ENCODE data around the gene FITM1. TPM values are rescaled to one million over a fixed set of nuclear protein-coding genes. Genes with fewer than 3 reads are reported as not detected.
A peak's percentile ranks its signal among the peaks of the same experiment; 100 is the strongest.

Gene FITM1
- total RNA-seq, 6 experiments from 2014 or later, result not detected

DNA sequence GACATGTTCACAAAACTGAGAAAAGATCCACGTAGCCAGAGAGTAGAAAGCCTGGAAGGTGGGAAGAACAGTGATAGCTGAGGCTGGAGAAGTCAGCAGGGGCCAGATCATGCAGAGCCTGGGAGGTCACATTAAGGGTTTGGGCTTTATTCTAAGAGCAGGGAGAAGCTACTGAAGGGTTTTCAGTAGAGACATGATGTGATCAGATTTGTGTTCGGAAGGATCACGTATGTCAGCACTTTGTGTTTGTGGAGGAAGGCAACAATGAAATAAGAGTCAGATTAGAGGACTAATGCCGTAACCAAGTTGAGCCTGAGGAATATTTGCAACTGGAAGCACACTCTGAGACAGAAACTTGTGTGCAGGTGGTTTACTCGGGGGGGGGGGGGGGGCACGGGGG is 40.6 kb upstream of the FITM1 start:
- peaks cover 11% of the 10 kb centered on the region for H3K4me1 Mint-ChIP-seq (ENCODE audit: low read depth)
- H3K27ac Mint-ChIP-seq, result no peak overlapping the region
- H3K9me3 Mint-ChIP-seq, result no peaks in the 10 kb centered on the region
- no peak for DNase-seq
- TF ChIP-seq CTCF (IDR thresholded peaks at IDR 0.05), result no peak
- H3K27me3 Mint-ChIP-seq (ENCODE audit: insufficient read depth), result peaks cover 10% of the 10 kb centered on the region
- no peaks in the 10 kb centered on the region for H3K36me3 Mint-ChIP-seq (ENCODE audit: low read depth)
- no peak overlapping the region for H3K4me3 Mint-ChIP-seq

GRCh38 chr14:24092110-24092504 is 38.4 kb upstream of the FITM1 start:
- no peak for DNase-seq
- TF ChIP-seq CTCF (IDR thresholded peaks at IDR 0.05), result no peak
- H3K27me3 Mint-ChIP-seq (ENCODE audit: insufficient read depth), result peaks cover under 1% of the 10 kb centered on the region
- no peak overlapping the region for H3K27ac Mint-ChIP-seq
- H3K4me1 Mint-ChIP-seq (ENCODE audit: low read depth), result peaks cover 26% of the 10 kb centered on the region
- no peaks in the 10 kb centered on the region for H3K9me3 Mint-ChIP-seq
- no peak overlapping the region for H3K4me3 Mint-ChIP-seq
- H3K36me3 Mint-ChIP-seq (ENCODE audit: low read depth), result peaks cover 4% of the 10 kb centered on the region; the same call in 1 of the 2 replicates

DNA sequence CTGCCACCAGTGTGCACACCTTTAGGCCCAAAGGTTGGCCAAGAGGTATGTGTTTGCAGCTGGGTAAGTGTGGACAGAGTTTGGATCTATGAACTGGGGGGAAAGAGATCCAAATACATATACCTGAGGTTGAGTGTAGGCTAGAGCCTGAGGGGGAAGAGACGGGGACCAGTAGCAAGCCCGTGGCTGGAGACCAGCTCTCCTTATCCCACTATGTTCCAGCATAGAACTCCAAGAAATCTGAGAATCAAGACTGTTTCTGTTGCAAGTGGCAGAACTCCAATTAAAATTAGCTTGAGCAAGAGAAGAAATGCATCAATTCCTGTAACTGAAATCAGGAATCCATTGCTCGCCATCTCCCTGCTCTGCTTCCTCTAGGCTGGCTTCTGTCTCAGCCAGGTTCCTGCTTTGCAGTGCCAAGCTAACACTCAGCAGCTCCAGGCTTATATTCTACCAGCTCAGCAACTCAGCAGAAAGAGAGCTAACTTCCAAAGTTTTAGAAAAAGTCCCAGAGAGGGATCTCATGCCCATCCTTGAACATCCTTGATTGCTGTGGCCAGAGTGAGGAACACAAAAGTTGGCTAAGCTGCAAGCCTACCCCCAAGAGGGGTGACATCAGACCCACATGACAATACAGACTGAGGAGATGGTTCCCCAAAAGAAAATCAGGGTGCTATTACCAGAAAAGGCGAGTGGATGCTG is 37.8 kb upstream of the FITM1 start:
- Mint-ChIP-seq H3K27ac (peak overlapping the region; percentile 38; the same call in 1 of the 2 replicates), H3K27me3 (ENCODE audit: insufficient read depth) (no peaks in the 10 kb centered on the region; the same call in none of the 2 replicates), H3K4me3 (no peak overlapping the region), H3K4me1 (ENCODE audit: low read depth) (peaks cover 26% of the 10 kb centered on the region), H3K9me3 (no peaks in the 10 kb centered on the region), H3K36me3 (ENCODE audit: low read depth) (peaks cover 4% of the 10 kb centered on the region; the same call in 1 of the 2 replicates)
- DNase-seq, result no peak
- TF ChIP-seq CTCF (IDR thresholded peaks at IDR 0.05), result no peak

- H3K4me3 Mint-ChIP-seq, result peak overlapping the region; percentile 99
- peaks cover 4% of the 10 kb centered on the region; the same call in 1 of the 2 replicates for H3K36me3 Mint-ChIP-seq (ENCODE audit: low read depth)
- TF ChIP-seq CTCF (IDR thresholded peaks at IDR 0.05), result no peak
- H3K4me1 Mint-ChIP-seq (ENCODE audit: low read depth), result peaks cover 26% of the 10 kb centered on the region
- no peak for DNase-seq
- H3K27ac Mint-ChIP-seq, result peak overlapping the region; percentile 86
- H3K27me3 Mint-ChIP-seq (ENCODE audit: insufficient read depth), result no peaks in the 10 kb centered on the region; the same call in none of the 2 replicates
- no peaks in the 10 kb centered on the region for H3K9me3 Mint-ChIP-seq
Observed at GRCh38 chr14:24093207-24093900, 37.1 kb upstream of the FITM1 start.

DNA sequence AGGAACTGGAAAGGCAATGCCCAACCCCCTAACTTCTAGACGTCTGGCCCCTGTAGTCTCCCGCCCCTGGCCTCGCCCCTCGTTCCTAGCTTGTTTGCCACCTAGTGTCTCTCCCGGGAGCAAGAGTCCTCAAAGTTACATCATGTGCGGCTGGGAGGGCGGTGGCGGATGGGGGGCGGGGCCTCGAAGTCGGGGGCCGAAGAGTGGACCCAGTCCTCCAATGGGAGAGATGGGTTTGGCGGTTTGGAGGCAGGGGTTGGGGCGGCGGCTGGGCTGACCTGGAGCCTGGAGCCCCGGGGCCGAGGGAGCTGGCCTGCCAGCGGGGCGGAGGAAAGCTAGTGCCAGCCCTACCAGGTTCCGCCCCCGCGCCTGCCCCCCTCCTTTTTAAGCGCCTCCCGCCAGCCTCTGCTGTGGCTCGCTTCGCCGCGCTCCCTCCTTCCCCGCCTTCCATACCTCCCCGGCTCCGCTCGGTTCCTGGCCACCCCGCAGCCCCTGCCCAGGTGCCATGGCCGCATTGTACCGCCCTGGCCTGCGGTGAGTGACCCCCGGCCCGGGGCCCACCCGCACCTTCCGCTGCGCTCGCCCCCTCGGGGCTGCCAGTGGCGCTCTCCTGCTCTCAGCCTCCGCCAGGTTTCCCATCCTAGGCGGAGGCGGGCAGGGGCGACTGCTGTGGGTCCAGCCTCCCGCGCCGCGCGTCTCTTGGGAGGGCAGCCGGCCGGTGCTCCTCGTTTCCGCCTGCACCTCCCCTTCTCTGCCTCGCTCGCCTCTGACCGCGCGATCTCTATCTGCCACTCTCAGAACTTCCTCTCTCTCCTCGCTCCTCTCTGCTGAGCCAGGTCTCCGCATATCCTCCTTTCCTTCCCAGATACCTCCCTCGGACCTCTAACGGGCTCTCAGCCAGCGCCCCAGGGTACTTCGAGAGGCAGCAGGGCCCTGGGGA is 36.3 kb upstream of the FITM1 start, which contains the start of gene PCK2:
PCK2 (plus strand) TSS at position 411 of the 940 bp plus-strand sequence; CDS start at position 506, 95 bp downstream.
- peaks cover 4% of the 10 kb centered on the region; the same call in 1 of the 2 replicates for H3K36me3 Mint-ChIP-seq (ENCODE audit: low read depth)
- peak within 1 kb of the TSS; percentile 86 for H3K27ac Mint-ChIP-seq
- TF ChIP-seq CTCF (IDR thresholded peaks at IDR 0.05), result no peak; the same call in none of the 2 replicates
- no peaks in the 10 kb centered on the region for H3K9me3 Mint-ChIP-seq
- DNase-seq, result peak; percentile 87
- peaks cover 26% of the 10 kb centered on the region for H3K4me1 Mint-ChIP-seq (ENCODE audit: low read depth)
- H3K4me3 Mint-ChIP-seq, result peak within 1 kb of the TSS; percentile 99
- H3K27me3 Mint-ChIP-seq (ENCODE audit: insufficient read depth), result no peaks in the 10 kb centered on the region; the same call in none of the 2 replicates
